Activated T-helper 1 cell treated with anti-CD3 and anti-CD28 coated beads, Interleukin-2, amount 50 U/mL, for 16 hours (primary cell): ENCODE measurements around the gene MAPKBP1.
"Not testable (repeated sequence)": the region's sequence is repeated elsewhere in the genome, so short reads cannot be mapped to it uniquely, and the experiment has no call there.

Experiments used
- DNase-seq, 2 donors: peaks; one replicate each; pipeline ENCODE4 v3.0.0-alpha.2; 2020; ENCODE audit warnings: low read depth in 1 of 2, low spot score in 1 of 2

The MAPKBP1 gene

DNA sequence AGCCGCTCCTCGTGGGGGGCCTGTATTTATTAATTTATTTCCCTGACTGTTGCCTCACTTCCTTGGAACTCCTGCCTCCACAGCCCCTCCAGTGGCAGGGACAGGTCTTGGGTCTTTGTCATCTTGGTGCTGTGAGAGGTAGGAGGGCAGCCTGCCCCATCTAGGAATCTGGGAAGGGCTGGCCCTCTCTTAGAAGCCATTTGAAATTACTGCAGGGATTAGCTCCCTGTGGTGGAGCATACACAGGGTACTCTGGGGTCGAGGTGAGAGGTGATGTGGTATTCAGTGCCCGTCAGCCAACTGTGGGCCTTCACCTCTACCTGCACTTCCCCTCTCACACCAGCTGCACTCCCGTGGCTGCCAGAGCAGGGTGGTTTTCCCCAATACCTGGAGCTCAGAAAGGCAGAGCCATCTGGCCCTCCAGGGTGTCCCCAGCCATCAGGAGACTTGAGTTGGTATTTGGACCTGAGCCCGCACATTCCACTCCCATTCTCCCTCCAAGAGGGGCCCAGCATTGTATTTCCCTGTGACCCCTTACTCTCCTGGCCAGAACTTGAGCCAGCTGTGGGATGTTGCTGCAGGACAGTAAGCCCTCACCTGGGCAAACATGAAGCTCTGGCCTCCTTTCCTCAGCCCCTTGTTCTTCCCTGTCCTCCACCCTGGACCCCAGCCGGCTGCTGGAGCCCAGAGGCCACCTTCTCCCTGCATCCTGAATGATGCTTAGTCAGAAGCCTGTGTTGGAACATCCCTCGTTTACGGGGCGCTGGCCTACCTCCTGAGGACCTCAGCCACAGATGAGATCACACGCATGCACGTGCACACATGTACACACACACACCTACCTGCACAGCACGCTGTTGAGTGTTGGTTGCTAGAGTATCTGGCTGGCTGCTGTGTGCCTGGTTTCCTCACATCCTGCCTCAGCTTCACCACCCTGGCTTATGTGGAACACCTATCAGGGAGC is 51.6 kb downstream of the MAPKBP1 start:
- DNase-seq: no peak

DNA sequence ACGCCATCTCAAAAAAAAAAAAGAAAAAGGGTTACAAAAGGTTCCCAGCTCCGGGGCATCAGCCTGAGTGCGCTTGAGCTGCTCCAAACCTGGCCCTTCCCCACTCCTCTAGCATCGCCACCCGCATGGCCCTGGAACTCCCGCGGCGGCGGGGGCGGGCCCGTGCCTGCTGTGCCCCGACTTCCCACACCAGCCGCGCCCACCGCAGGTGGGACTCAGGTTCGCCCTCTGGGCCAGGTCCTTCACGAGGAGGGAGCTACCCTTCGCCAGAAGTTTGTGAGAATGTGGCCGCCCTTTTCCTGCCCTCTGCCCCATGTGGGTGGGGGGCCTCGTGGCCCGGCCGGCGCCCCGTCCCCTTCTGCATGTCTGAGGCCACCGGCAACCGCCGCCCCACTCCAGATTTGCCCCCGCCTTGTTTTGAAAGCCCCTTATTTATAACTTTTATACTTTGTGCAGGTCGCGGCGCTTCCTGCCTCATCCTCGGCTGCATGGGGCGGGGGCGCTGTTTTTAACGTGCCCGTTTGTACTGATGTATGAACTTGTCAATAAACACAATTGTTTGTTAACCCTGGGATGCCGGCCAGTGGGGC is 53.1 kb downstream of the MAPKBP1 start:
- DNase-seq: peak in 1 of 2 donors; percentile 15

DNA sequence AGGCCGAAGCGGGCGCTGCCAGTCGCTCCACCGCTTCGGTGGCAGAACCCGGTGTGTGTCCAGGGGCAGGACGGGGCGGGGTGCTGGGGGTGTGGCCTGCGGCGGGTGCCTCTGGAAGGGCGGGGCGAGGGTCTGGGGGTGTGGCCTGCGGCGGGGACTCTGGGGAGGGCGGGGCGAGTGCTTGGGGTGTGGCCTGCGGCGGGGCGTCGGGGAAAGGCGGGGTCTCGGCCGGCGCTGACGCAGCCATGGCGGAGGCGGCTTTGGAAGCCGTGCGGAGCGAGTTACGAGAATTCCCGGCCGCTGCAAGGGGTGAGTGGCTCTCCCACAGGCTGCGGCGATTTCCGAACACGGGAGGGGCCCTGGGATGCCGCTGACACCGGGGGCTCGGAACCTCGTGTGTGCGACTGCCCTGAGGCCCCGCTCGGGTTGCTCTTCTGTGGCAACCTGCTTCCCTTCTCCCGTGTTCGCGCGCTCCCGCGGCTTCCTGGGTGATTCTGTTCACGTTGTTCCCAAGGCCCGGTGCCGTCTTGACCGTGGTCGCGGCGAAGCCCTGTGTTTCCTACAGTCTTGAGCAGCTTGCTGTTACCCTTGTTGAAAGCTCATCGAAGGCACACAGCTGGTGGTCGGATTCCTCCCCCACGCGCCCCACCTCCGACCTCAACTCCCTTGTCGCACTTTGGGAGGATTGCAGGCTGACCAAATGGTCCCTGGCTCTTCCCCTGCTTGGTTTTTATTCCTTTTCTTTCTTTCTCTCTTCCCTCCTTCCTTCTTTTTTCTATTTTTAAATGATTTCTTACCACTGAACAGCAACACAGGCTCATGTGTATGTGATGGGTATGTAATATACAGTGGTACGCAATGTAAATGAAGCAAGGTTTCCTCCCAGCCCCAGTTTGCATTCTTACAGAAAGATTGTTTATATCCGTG is 53.9 kb downstream of the MAPKBP1 start, which contains the start of gene JMJD7:
JMJD7 (plus strand) TSS at position 213 of the 927 bp plus-strand sequence; CDS start at position 246, 33 bp downstream.
- DNase-seq: peak; percentile 92 to 96

DNA sequence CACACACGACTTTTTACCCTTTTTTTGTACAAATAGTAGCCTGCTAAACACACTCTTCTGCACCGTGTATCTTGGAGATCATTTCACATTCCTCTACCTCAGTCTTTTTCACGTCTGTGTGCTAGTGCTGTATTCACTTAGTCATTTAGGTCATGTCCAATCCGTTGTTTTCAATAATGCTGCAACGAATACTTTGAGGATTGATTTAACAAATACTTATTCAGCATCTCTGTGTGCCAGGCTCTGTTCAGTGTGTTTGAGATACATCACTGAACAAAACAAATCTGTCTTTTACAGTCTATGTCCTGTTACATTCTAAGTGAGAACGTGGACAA is 54.5 kb downstream of the MAPKBP1 start:
- no peak for DNase-seq

DNA sequence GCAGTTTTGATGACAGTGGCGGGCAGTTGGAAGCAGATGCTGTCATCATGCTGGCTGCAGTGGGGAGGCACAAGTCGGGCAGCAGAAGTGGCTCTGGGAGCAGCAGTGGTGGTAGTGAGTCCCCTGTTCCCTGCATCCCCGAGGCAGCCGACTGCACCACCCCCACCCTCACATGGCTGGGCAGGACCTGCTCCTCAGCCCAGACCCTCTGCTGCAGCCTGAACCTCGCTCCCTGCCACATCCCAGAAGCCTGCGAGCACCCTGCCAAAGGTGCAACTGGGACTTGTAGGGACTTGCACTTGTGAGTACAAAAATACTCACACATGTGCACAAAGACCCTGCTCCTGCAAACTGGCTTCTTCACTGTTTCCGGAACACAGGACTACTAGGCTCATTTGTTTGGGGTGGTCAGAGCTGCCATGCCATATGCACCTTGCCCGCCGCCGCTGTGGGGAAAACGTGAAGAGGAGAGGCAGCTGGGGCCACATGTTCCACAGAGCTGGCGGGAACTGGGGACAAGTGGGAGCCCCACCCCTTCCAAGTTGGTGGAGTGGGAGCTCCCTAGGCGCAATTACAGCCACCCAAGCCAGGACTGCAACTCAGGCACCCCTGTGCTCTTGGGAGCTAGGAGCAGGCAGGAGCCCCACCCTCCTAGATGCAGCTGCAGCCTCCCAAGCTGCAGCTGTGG is 55.8 kb downstream of the MAPKBP1 start:
- no peak for DNase-seq

DNA sequence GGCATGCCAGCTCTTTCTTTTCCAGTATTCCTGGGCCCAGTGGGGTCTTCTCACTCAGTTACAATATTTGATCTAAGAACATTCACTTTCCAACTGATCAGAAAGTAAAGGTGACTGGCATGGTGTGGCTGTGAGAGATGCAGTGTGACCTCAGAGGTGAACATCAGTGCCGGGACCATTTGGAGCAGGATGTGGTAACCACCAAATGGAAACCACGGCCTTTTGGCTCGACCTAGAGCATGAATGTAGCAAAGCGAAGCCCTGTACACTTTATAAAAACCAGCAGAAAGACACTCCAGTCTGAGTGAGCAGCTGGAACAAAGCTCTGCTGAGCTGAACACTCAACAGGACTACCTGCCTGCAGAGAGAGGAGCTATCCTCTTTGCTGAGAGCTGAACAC is 57.0 kb downstream of the MAPKBP1 start:
- DNase-seq: not testable (repeated sequence)

DNA sequence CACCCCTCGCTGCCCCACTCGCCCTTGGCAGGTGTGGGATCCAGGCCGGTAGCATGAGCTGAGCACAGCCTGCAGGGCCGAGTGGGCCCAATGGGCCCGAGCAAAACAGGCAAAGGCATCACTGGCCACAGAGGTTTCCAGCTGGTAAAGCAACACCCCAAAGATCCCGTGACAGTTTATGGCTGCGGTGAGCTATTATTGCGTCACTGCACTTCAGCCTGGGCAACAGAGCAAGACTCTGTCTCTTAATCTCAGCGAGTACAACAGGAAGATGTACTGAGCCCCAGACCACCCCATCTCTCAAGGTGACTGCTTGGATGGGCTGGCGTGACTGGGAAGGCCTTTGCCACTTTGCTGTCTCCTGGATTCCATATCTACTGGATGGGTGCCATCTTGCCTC is 57.9 kb downstream of the MAPKBP1 start:
- DNase-seq: no peak

DNA sequence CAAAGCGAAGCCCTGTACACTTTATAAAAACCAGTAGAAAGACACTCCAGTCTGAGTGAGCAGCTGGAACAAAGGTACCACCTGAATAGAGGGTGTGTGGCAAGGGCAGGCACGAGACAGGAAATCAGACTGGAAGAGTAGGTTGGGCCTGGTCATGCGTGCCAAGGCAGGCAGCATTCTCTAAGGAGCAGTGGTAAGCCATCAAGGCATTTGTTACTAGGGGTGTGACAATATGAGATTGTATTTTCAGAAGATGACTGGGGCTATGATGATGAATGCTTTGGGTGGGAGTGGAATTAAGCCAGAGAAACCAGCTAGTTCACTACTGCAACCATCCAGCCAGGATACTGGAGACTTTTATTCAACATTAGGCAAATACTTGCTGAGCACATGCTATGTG is 58.6 kb downstream of the MAPKBP1 start:
- no peak for DNase-seq

DNA sequence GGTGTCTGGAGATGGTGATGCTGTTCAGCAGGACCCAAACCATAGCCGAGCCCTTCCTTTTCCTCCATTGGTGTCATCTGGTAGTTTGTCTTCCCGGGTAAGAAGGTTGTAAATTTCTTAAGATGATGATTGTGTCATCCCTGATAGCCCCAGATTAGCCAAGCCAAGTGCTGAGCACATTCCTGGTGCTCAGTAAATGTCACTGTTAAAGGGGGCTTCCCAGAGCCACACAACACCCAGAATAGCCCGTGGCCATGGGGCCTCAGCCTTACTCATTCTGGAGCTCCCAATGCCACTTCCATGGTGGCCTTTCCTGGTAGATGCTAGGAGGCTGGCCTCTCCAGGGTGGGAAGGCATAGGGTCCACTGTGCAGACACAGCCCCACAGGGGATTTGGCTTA is 59.8 kb downstream of the MAPKBP1 start:
- no peak for DNase-seq

DNA sequence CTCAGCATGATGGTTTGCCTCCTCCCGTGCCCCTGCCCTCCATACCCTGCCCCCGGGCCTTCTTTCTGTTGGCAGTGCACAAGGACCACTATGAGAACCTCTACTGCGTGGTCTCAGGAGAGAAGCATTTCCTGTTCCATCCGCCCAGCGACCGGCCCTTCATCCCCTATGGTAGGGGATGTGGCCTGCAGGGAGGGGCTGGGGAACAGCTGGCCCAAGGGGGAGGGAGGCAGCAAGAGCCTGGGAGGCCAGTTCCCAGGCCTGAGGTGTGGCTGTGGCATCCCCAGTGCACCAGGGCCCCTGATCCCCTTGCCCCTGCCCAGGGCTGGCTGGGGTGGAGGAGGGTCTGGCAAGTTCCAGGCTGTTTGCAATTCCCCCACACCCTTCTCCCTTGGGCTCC is 61.8 kb downstream of the MAPKBP1 start:
- no peak for DNase-seq

DNA sequence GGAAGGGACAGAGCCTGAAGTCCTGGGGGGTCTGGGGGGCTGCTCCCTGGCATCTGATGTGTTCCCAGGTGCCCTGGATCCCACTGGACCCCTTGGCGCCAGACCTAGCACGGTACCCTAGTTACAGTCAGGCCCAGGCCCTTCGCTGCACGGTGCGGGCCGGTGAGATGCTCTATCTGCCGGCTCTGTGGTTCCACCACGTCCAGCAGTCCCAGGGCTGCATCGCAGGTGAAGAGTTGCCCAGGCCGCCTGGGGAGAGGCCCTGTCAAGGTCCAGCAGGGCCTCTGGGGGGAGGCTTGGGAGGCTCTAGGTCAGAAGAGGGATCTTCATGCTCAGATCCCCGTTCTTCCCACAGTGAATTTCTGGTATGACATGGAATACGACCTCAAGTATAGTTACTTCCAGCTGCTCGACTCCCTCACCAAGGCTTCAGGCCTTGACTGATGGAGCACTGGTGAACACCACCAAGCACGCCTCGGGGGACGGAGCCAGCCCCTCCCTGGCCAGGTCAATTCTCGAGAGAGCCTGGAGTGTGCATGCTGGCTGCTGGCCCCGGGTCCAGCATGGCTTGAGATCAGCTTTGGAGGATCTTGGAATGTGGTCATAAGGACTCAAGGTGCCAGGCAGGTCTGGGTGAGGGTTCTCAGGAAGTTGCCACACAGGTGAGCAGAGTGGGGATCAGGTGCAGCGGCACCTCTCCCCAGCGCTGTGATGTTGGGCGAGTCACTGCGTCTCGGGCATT is 62.6 kb downstream of the MAPKBP1 start:
- no peak for DNase-seq

DNA sequence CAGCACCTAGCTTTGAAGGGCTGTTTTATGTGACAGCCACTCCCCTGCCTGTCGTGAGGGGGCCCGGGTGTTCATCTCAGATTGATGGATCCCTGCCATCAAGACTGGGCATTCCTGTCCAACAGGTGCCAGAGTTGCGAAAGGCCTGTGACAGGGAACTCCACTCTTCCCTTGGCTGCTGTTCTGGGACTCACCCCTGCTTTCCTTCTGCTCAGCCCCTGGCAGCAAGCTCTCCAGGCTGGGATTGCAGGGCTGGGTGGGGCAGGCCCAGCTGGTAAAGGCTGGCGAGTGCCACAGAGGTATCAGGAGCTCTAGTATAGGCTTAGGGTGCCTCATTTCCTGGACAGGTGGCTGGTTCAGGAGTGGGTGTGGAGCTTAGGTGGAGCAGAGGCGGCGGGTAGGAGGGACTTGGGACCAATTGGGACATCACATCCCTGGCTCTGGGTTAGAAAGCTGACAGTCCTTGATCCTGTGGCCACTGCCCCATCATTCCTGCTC is 64.2 kb downstream of the MAPKBP1 start, which contains the start of gene PLA2G4B:
PLA2G4B (plus strand) TSS at position 448 of the 498 bp plus-strand sequence. CDS start 67 bp downstream, outside the sequence.
- no peak for DNase-seq

DNA sequence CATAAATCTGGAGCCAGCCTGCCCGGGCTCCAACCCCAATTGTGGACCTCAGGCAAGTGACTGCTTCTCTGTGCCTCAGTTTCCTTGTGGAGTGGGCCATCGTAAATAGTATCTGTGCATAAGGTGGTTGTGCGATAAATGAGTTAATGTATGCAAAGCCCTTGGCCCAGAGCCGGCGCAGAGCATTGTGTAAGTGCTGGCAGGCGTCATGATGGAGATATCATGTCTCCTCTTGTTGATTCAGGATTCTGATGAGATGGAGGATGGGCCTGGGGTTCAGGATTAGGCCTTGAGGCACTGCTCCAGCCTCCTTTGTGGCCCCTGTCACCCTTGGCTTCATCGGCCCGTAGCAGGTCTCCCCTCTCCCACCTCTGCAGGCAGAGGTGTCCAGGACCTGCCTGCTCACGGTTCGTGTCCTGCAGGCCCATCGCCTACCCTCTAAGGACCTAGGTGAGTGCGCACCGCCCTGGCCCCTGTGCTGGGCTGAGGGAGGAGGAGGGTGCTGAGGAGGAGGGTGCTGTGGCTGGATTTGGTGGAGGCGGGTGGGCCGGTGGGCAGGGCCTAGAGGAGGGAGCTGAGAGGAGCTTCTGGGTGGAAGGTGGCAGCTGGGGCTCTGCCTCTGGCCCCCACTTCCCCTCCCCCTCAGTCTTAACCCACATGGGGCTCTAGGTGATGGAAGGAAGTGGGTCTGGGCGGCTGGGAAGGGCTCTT is 65.7 kb downstream of the MAPKBP1 start:
- no peak for DNase-seq

DNA sequence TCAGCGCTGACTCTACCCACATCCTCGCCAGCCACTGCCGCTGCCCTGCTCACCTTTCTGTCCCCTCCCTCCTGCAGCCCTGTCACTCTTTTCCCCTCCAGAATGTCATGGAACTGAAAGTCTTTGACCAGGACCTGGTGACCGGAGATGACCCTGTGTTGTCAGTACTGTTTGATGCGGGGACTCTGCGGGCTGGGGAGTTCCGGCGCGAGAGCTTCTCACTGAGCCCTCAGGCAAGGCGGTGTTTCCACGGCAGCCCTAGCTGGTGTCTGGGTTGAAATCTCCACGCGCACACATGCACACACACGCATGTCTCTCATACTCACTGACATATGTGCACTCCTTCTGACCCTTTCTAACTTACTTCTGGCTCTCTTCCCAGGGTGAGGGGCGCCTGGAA is 66.4 kb downstream of the MAPKBP1 start:
- no peak for DNase-seq

DNA sequence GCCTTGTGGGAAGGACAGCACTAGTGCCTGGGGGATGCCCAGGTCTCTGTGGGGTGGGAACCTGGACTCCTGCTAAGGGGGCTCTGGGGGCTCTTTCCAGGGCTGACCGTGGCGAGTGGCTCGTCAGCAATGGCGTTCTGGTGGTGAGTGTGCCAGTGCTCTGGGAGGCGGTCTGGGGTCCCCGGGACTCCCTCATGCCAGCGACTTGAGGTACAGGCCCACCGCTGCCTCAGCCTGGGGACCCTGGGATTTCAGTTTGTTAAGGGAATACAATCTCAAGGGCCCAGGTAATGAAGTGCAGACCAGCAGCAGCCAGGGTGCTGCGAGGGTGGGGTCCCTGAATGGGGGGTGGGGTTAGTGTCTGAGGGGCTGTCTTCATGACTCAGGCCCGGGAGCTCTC is 66.8 kb downstream of the MAPKBP1 start:
- no peak for DNase-seq

DNA sequence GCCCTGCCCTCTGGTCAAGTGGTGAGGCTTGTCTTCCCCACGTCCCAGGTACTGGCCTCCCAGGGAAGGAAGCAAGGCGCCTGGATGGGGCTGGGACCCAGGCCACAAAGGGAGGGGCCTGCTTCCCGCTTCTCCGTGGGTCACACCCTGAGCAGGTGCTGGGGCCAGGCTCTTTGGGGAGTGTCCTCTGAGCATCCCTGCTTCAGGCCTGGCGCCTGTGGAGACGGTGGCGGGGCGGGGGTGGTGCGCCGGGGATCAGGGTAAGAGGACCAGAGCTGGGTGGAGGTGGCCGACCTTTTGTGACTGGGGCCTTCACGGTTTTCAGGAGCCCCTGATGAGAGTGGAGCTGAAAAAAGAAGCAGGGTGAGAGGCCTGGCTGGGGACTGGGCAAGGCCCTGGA is 67.9 kb downstream of the MAPKBP1 start:
- DNase-seq: no peak

DNA sequence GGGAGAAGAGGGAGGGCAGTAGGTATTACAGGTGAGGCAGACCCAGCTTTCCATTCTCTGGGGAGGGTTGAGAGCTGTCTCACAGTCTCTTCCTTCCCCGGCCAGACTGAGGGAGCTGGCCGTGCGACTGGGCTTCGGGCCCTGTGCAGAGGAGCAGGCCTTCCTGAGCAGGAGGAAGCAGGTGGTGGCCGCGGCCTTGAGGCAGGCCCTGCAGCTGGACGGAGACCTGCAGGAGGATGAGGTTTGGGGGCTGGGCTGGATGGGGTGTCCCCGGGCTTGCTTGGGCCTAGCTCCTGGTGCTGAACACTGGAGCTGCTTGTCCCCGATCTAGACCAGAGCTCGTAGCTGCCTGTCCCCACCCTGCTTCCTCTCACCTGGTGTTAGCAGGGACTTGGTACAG is 69.3 kb downstream of the MAPKBP1 start:
- no peak for DNase-seq

DNA sequence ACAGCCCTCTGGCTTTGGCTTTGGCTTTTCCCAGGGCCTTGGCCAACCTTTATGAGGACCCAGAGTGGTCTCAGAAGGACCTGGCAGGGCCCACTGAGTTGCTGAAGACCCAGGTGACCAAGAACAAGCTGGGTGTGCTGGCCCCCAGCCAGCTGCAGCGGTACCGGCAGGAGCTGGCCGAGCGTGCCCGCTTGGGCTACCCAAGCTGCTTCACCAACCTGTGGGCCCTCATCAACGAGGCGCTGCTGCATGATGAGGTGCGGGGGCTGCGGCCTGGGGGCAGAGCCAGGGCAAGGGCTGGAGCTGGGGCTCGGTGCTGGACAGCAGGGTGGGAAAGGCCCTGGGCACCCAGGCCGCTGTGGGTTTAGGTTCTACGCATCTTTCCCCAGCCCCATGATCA is 70.5 kb downstream of the MAPKBP1 start:
- no peak for DNase-seq

DNA sequence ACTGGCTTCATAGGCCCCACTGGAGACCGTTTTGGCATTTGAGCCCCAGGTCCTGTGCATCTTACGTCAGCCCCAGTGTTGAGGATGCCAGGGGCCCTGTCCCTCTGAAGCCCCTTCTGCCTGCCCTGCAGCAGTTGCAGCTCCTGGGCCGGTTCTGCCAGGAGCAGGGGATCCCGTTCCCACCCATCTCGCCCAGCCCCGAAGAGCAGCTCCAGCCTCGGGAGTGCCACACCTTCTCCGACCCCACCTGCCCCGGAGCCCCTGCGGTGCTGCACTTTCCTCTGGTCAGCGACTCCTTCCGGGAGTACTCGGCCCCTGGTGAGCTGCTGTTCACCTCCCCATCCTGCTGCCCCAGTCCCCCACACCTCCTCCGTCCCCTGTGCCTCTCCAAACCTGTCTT is 72.9 kb downstream of the MAPKBP1 start:
- DNase-seq: no peak
